Measurements from ENCODE around the gene TEC.

Gene TEC

DNA sequence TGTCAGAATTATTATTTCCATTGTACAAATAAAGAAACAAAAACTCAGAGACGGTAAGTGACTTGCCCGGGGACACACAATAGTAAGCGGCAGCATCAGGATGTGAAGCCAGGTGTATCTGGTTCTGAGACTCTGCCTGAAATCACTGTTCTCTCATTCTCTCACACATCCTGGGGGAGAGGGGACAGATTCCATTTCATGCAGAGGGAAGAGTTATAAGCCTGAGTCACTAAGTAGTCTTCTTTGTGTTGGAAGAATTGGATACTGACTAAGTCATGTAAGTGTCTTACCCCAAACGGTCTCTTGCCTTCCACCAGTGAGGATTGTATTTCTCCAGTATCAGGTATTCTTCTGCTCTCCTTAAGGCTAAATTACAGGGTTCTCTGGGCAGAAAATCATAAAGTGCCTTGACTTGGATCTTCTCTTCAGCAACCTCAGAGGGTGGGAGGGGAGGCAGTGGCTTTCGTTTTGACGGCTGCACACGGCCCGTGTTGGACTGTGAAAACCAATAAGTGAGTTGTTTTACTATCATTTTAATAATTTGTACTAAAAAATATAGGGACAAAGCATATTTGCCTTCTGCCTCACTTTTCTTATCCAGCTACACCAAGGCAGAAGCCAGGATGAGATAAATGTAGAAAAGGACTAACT is 157.5 kb downstream of the TEC start:
- no peaks in the 10 kb centered on the region for H3K27me3 ChIP-seq (ENCODE audit: control insufficient read depth in 1 of 2, insufficient read depth in 2 of 2, low read length in 2 of 2)
- H3K4me3 ChIP-seq (ENCODE audit: low read depth in 1 of 2, low read length in 2 of 2), result no peak overlapping the region
- H3K27ac ChIP-seq (ENCODE audit: low read depth, low read length), result no peak overlapping the region
- no peaks in the 10 kb centered on the region for H3K9me3 ChIP-seq (ENCODE audit: low read length)
- no peaks in the 10 kb centered on the region for H3K36me3 ChIP-seq (ENCODE audit: insufficient read depth, low read length)
- H3K9ac ChIP-seq (ENCODE audit: low read length), result no peak overlapping the region
- H3K4me1 ChIP-seq (ENCODE audit: insufficient read depth, low read length), result no peaks in the 10 kb centered on the region

DNA sequence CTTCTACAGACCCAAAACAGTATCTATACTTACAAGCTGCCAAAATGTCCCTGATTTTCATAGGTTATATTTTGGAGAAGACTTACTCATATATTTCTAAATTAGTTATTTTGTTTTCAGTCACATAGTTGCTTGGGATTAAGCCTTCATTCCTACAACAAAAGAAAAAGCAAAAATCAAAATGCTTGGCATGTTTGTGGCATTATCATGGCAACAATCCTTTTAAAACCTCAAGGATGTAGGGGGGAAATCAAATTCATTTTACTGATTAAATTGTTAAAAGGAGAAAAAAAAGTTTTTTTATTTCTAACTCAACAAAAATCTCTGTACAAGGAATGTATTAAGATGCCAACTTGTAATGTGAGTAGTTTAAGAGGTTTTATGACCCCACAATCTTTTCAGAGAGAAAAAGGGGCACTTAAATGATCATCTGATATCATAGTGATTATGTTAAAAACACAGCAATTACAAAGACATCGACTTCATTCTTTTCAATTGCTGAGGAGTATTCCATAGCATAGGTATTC is 159.1 kb downstream of the TEC start:
- Histone ChIP-seq H3K9me3 (ENCODE audit: low read length) (no peaks in the 10 kb centered on the region), H3K27ac (ENCODE audit: low read depth, low read length) (no peak overlapping the region), H3K27me3 (ENCODE audit: control insufficient read depth in 1 of 2, insufficient read depth in 2 of 2, low read length in 2 of 2) (no peaks in the 10 kb centered on the region), H3K9ac (ENCODE audit: low read length) (no peak overlapping the region), H3K4me3 (ENCODE audit: low read depth in 1 of 2, low read length in 2 of 2) (no peak overlapping the region), H3K4me1 (ENCODE audit: insufficient read depth, low read length) (no peaks in the 10 kb centered on the region), H3K36me3 (ENCODE audit: insufficient read depth, low read length) (no peaks in the 10 kb centered on the region)

DNA sequence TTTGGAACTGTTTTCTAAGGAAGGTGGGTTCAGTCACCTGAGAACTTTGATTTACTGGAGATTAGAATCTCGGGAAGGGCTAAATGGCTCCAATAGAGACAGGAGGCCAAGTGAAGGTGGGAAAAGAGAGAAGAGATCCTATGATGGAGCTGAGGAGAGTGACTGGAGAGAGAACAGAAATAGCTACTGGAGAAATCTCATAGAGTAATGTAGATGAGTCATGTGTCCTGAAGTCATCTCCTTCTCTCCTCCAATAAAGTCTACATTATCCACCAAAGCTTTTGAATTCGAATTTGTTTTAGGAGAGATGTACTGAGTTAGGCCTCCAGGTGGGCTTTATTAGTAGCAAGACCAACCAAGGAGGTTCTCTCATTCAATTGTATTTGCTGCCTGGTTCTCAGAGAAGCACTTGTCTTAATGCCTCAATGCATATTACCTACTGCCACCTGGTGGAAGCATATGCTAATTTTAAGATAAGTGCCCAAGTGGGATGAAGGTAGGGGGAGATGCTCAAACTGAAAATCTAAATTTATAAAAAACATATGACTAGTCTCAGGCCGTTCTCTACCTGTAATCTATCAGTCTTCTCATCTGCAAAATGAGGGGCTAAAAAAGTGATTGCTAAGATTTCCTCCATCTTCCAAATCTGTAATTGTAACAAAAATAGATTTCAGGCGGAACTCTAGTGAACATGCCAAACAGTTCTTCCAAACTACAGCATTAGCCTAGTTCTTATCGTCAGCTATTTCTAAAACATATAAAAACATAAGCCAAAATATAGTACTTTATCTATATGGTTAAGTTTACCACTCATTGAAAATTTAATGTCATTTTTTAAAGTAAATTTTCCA is 160.0 kb downstream of the TEC start:
- Histone ChIP-seq H3K4me1 (ENCODE audit: insufficient read depth, low read length) (no peaks in the 10 kb centered on the region), H3K27ac (ENCODE audit: low read depth, low read length) (no peak overlapping the region), H3K9me3 (ENCODE audit: low read length) (no peaks in the 10 kb centered on the region), H3K27me3 (ENCODE audit: control insufficient read depth in 1 of 2, insufficient read depth in 2 of 2, low read length in 2 of 2) (no peaks in the 10 kb centered on the region), H3K36me3 (ENCODE audit: insufficient read depth, low read length) (no peaks in the 10 kb centered on the region), H3K4me3 (ENCODE audit: low read depth in 1 of 2, low read length in 2 of 2) (no peak overlapping the region), H3K9ac (ENCODE audit: low read length) (no peak overlapping the region)

DNA sequence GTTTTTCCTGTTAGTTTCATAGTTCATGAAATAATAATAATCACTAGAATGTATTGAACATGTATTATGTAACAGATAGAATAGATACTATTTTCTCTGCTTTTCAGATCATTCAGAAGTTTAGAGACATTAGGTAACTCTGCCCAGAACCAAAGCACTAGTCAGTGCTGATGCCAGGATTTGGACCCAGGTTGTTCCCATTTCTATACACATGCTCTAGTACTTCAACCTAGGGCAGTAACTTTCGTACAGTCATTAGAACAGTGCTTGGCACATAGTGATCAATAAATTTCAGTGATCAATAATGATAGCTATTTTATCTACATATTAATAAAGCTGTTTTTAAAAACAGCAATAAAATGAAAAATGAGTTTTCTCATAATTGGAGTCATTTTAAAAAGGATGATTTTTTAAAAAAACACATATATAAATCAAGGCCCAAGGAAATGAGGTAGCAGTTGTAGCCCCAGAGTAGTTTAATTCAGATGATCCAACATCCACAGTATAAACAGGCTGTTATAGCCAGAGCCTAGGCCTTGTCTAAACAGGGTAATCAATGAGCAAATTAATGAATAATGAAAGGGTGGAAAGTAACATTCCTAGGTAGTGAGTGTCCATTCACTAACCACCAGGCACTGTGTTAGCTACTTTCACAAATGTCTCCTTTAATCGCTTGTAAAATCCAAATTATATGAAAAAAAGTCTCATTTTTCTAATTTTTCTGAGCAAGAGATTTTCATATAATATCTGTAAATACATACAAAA is 161.1 kb downstream of the TEC start:
- Histone ChIP-seq H3K9ac (ENCODE audit: low read length) (no peak overlapping the region), H3K27ac (ENCODE audit: low read depth, low read length) (no peak overlapping the region), H3K9me3 (ENCODE audit: low read length) (no peaks in the 10 kb centered on the region), H3K36me3 (ENCODE audit: insufficient read depth, low read length) (no peaks in the 10 kb centered on the region), H3K4me1 (ENCODE audit: insufficient read depth, low read length) (no peaks in the 10 kb centered on the region), H3K27me3 (ENCODE audit: control insufficient read depth in 1 of 2, insufficient read depth in 2 of 2, low read length in 2 of 2) (no peaks in the 10 kb centered on the region), H3K4me3 (ENCODE audit: low read depth in 1 of 2, low read length in 2 of 2) (no peak overlapping the region)

DNA sequence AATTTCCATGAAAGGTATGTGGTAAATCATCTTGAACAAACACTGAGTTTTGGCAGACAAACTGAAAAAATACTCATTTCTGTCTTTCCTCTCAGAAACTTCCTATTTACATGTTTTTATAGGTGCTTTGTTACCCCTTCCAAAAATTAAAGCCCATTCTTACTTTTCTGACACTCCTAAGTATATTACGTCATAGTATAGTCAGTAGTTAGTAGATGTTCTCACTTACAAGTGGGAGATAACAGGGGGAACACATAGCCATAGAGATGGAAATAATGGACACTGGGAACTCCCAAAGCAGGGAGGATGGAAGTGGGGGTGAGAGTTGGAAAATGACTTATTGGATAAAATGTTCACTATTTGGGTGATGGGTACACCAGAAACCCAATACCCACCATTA is 164.4 kb downstream of the TEC start:
- H3K27ac ChIP-seq (ENCODE audit: low read depth, low read length), result no peak overlapping the region
- H3K9me3 ChIP-seq (ENCODE audit: low read length), result no peaks in the 10 kb centered on the region
- no peaks in the 10 kb centered on the region for H3K36me3 ChIP-seq (ENCODE audit: insufficient read depth, low read length)
- no peak overlapping the region for H3K9ac ChIP-seq (ENCODE audit: low read length)
- no peaks in the 10 kb centered on the region for H3K4me1 ChIP-seq (ENCODE audit: insufficient read depth, low read length)
- H3K4me3 ChIP-seq (ENCODE audit: low read depth in 1 of 2, low read length in 2 of 2), result no peak overlapping the region
- no peaks in the 10 kb centered on the region for H3K27me3 ChIP-seq (ENCODE audit: control insufficient read depth in 1 of 2, insufficient read depth in 2 of 2, low read length in 2 of 2)

DNA sequence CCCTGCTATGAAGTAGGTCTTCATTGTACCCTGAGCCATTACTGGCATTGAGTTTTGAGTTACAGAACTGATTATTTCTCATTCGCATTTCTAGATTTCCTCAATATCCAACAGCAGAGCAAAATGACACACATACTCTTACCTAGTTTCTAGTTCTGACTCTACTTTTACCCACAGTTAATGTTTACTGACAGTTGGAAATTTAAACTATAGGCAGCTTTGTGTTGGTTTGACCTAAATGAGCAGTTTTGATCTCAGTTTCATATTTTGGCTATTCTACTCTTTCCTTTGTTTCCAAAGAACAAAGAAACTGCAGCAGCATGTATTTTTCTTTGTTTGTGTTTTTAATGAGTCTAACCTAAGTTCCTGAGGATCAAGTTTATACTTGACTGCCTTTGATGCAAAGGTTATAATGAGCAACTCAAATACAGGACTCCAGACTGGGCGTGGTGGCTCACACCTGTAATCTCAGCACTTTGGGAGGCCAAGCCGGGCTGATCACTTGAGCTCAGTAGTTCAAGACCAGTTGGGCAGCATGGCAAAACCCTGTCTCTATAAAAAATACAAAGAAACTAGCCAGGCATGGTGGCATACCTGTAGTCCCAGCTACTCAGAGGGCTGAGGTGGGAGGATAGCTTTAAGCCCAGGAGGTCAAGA is 166.0 kb downstream of the TEC start:
- no peak overlapping the region for H3K27ac ChIP-seq (ENCODE audit: low read depth, low read length)
- H3K27me3 ChIP-seq (ENCODE audit: control insufficient read depth in 1 of 2, insufficient read depth in 2 of 2, low read length in 2 of 2), result no peaks in the 10 kb centered on the region

DNA sequence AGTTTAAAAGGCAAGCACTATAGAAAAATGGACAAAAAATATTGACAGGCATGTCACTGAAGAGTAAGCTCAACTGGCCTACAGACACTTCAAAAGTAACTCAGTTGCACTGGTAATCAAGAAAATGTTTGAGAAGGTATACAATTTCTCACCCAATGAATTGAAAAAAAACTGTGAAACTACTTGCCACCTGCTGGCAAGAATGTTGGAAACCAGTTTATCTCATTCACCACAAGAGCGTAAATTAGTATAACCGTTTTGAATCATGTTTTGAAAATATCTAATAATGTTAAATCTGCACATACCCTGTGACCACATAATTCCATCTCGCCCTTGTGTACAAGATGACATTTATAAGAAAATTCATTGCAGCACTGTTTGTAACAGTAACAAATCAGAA is 167.3 kb downstream of the TEC start:
- Histone ChIP-seq H3K9ac (ENCODE audit: low read length) (no peak overlapping the region), H3K27me3 (ENCODE audit: control insufficient read depth in 1 of 2, insufficient read depth in 2 of 2, low read length in 2 of 2) (no peaks in the 10 kb centered on the region), H3K27ac (ENCODE audit: low read depth, low read length) (no peak overlapping the region), H3K9me3 (ENCODE audit: low read length) (no peaks in the 10 kb centered on the region), H3K4me3 (ENCODE audit: low read depth in 1 of 2, low read length in 2 of 2) (no peak overlapping the region), H3K36me3 (ENCODE audit: insufficient read depth, low read length) (no peaks in the 10 kb centered on the region), H3K4me1 (ENCODE audit: insufficient read depth, low read length) (no peaks in the 10 kb centered on the region)

More for the DNA sequence above, 166.0 kb downstream of the TEC start:
- H3K36me3 ChIP-seq (ENCODE audit: insufficient read depth, low read length), result no peaks in the 10 kb centered on the region
- no peaks in the 10 kb centered on the region for H3K9me3 ChIP-seq (ENCODE audit: low read length)
- H3K4me3 ChIP-seq (ENCODE audit: low read depth in 1 of 2, low read length in 2 of 2), result no peak overlapping the region
- no peak overlapping the region for H3K9ac ChIP-seq (ENCODE audit: low read length)
- H3K4me1 ChIP-seq (ENCODE audit: insufficient read depth, low read length), result no peaks in the 10 kb centered on the region

DNA sequence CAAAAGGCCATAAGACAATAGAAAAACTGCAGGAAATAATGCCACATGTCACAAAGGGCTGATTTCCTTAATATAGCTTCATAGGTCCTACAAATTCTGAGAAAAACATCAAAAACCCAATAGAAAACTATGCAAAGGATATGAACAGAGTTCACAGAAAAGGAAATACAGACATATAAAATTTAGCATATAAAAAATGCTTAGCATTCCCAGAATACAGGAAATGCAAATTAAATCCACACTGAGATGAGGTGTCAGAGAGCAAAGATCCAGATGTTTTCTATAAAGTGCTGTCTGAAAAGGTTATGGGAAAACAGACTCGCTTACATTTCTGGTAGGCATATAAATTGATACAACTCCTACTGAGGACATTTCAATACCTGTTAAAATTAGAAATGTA is 169.4 kb downstream of the TEC start:
- Histone ChIP-seq H3K9ac (ENCODE audit: low read length) (no peak overlapping the region), H3K27me3 (ENCODE audit: control insufficient read depth in 1 of 2, insufficient read depth in 2 of 2, low read length in 2 of 2) (no peaks in the 10 kb centered on the region), H3K9me3 (ENCODE audit: low read length) (no peaks in the 10 kb centered on the region), H3K4me1 (ENCODE audit: insufficient read depth, low read length) (no peaks in the 10 kb centered on the region), H3K27ac (ENCODE audit: low read depth, low read length) (no peak overlapping the region), H3K36me3 (ENCODE audit: insufficient read depth, low read length) (no peaks in the 10 kb centered on the region), H3K4me3 (ENCODE audit: low read depth in 1 of 2, low read length in 2 of 2) (no peak overlapping the region)

DNA sequence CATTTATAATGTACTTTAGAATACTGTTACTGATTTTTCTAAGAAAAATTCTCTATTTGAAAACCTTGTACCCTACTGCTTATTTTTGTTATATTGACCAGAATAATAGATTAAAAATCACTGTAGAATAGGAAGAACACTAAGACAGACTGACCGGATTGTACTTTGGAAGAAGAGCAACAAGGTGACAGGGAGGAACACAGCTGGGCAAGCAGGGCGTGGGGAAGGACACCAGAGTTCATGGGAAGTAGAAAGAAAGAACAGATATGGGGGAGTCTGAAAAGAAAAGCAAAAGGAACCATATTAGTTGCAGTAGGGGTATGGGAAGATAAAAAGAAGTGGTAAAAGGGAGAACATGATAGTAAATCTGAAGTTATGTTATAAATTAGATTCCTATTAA is 174.2 kb downstream of the TEC start:
- H3K9me3 ChIP-seq (ENCODE audit: low read length), result no peaks in the 10 kb centered on the region
- no peak overlapping the region for H3K9ac ChIP-seq (ENCODE audit: low read length)
- no peaks in the 10 kb centered on the region for H3K4me1 ChIP-seq (ENCODE audit: insufficient read depth, low read length)
- no peak overlapping the region for H3K4me3 ChIP-seq (ENCODE audit: low read depth in 1 of 2, low read length in 2 of 2)
- no peak overlapping the region for H3K27ac ChIP-seq (ENCODE audit: low read depth, low read length)
- H3K27me3 ChIP-seq (ENCODE audit: control insufficient read depth in 1 of 2, insufficient read depth in 2 of 2, low read length in 2 of 2), result no peaks in the 10 kb centered on the region
- H3K36me3 ChIP-seq (ENCODE audit: insufficient read depth, low read length), result no peaks in the 10 kb centered on the region

DNA sequence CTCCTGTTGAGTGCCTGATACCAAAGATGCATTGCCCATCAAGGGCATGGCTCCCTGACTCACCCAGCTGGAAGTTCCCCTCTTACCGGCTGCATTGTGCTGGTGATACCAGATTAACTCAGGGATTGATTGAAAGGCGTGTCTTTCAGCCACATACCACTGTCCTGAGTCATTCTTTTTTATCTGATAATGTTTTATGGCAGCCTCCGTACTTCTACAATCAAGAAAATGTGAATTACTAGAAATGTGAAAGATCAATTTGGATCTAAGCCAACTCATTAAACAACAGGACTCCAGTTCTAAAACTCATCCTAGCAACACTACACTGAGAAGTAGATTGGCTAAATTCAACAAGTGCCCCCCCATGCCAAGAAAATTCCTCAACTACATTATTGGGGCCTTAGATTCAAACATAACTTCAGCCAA is 175.6 kb downstream of the TEC start:
- Histone ChIP-seq H3K36me3 (ENCODE audit: insufficient read depth, low read length) (no peaks in the 10 kb centered on the region), H3K9me3 (ENCODE audit: low read length) (no peaks in the 10 kb centered on the region), H3K9ac (ENCODE audit: low read length) (no peak overlapping the region), H3K4me3 (ENCODE audit: low read depth in 1 of 2, low read length in 2 of 2) (no peak overlapping the region), H3K4me1 (ENCODE audit: insufficient read depth, low read length) (no peaks in the 10 kb centered on the region), H3K27ac (ENCODE audit: low read depth, low read length) (no peak overlapping the region), H3K27me3 (ENCODE audit: control insufficient read depth in 1 of 2, insufficient read depth in 2 of 2, low read length in 2 of 2) (no peaks in the 10 kb centered on the region)

DNA sequence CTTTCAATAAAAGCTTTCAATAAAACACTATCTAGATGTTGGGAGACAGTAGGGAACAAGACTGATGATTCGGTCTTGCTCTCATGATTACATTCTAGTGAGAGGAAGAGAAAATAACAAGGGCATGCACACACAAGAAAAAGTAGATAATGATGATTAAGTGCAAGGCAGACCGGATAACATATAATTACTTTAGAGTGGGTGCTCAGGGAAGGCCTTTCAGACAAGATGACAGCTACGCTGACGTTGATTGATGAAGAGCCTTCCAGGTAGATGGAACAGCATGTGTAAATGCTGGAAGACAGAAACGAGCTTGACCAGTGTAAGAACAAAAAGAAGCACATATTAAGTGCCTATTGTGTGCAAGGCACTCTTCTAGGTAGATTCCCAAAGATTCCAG is 179.0 kb downstream of the TEC start:
- no peaks in the 10 kb centered on the region for H3K36me3 ChIP-seq (ENCODE audit: insufficient read depth, low read length)

More for the DNA sequence above, 179.0 kb downstream of the TEC start:
- no peak overlapping the region for H3K9ac ChIP-seq (ENCODE audit: low read length)
- no peaks in the 10 kb centered on the region for H3K9me3 ChIP-seq (ENCODE audit: low read length)
- H3K27me3 ChIP-seq (ENCODE audit: control insufficient read depth in 1 of 2, insufficient read depth in 2 of 2, low read length in 2 of 2), result no peaks in the 10 kb centered on the region
- no peak overlapping the region for H3K4me3 ChIP-seq (ENCODE audit: low read depth in 1 of 2, low read length in 2 of 2)
- H3K4me1 ChIP-seq (ENCODE audit: insufficient read depth, low read length), result no peaks in the 10 kb centered on the region
- no peak overlapping the region for H3K27ac ChIP-seq (ENCODE audit: low read depth, low read length)
